Adrenal gland (tissue), 12 donors: Measurements from ENCODE around the gene KDM1A. TPM values are rescaled to one million over a fixed set of nuclear protein-coding genes. Genes with fewer than 3 reads are reported as not detected.
A peak's percentile ranks its signal among the peaks of the same experiment; 100 is the strongest.

ENCODE experiments used
- DNase-seq, 7 donors: peaks; one replicate each; pipeline ENCODE4 v3.0.0-alpha.2; 2019 to 2020
- H3K27ac ChIP-seq, 5 donors: fragments of 200-600 bp; sonication (generic) in 4 of 5; 1 replicate in 3 of 5; 2 replicates in 2 of 5; pipeline versions ENCODE4 v1.5.1 to v1.8.0; 2016 to 2020; ENCODE audit warnings: mild to moderate bottlenecking in 1 of 5
- H3K27me3 ChIP-seq: fragments of 200-600 bp; 2 replicates; pipeline ENCODE4 v1.8.0; 2021
- H3K36me3 ChIP-seq, 2 donors: fragments of 200-600 bp; replicated peaks in 1 of 2; 1 replicate in 1 of 2; 2 replicates in 1 of 2; pipeline versions ENCODE4 v1.5.1 to v1.8.0; 2018 to 2022
- H3K4me1 ChIP-seq, 2 donors: fragments of 200-600 bp; replicated peaks in 1 of 2; 1 replicate in 1 of 2; 2 replicates in 1 of 2; pipeline versions ENCODE4 v1.5.1 to v1.8.0; 2018 to 2021
- H3K4me3 ChIP-seq, 4 donors: fragments of 200-600 bp; sonication (generic) in 3 of 4; one replicate each; pipeline ENCODE4 v1.5.1; 2016 to 2018
- H3K9me3 ChIP-seq, 3 donors: fragments of 200-600 bp; sonication (generic) in 1 of 3; replicated peaks in 1 of 3; 1 replicate in 2 of 3; 2 replicates in 1 of 3; pipeline versions ENCODE4 v1.5.1 to v1.8.0; 2016 to 2021
- CTCF ChIP-seq, 6 experiments: fragments of 450-650 bp in 4 of 6; fragments of 200-600 bp in 2 of 6; sonication (generic) in 1 of 6; IDR thresholded peaks; 1 replicate in 5 of 6; 2 replicates in 1 of 6; pipeline versions ENCODE4 v1.5.1 to v1.8.0; 2016 to 2021; ENCODE audit warnings: antibody characterized with exemption in 6 of 6, mild to moderate bottlenecking in 2 of 6, moderate library complexity in 1 of 6
- POLR2A ChIP-seq, 2 donors: fragments of 450-650 bp; IDR thresholded peaks; one replicate each; pipeline ENCODE4 v1.6.1; 2017; ENCODE audit warnings: antibody characterized with exemption in 2 of 2, mild to moderate bottlenecking in 2 of 2, moderate library complexity in 1 of 2
- WGBS, 4 donors: extraction: QIAGEN DNeasy Blood & Tissue Kit in 2 of 4; methylation state at CpG; one replicate each; pipeline versions ENCODE4 v1.1.5 to v1.1.7; 2013 to 2017; 5-methylcytosine and 5-hydroxymethylcytosine counted together
- intact Hi-C, 2 donors: fragments of 100-400 bp; cut with DNase I; formaldehyde crosslinking; loops; one replicate each; pipeline versions ENCODE4 v1.14.1 to v1.15.0; 2022 to 2023
- polyA plus RNA-seq, 3 donors: library from polyadenylated mRNA; stranded (reverse); fragments of 200-250 nt in 2 of 3; fragments of 350-450 nt in 1 of 3; fragmentation: Illumina TruSeq in 1 of 3; extraction: RNeasy Lipid Tissue Mini Kit (QIAGEN cat#74804) in 1 of 3; gene quantifications; one replicate each; pipeline ENCODE4 v1.2.3, GENCODE V29; 2013 to 2014
- total RNA-seq, 9 donors: library from RNA; depleted of rRNA in 4 of 9; stranded (reverse); fragments of >200 nt in 4 of 9; fragments of 120-200 nt in 1 of 9; fragmentation: NEBNext Ultra II Directional in 1 of 9; extraction: Animal tissue kit (Norgen Biotek cat#: 25700) in 1 of 9; gene quantifications; one replicate each; pipeline versions ENCODE4 v1.1.0 to v1.2.4, GENCODE V29; 2013 to 2023
- donor health status: healthy with polysubstance abuse.
- donor health status: Bipolar disorder and iron deficiency.
- donor health status: DM: yes; HTN: yes; CAD: no.
- donor health status: DM: no; HTN: no; CAD: no.
- donor health status: DM: no; HTN: no; CAD: no.
- donor health status: DM: yes; HTN: yes; CAD: no.

KDM1A gene
- total and polyA plus RNA-seq, 12 donors, result 25.3 to 87.1 (median 57.8) TPM

GRCh38 chr1:23083714-23084480, 64.6 kb downstream of the KDM1A start:
- Histone ChIP-seq H3K27ac (no peak overlapping the region), H3K4me3 (no peak overlapping the region), H3K36me3 (peaks cover 0 to 98% of the 10 kb centered on the region in 2 donors), H3K27me3 (no peaks in the 10 kb centered on the region), H3K9me3 (no peaks in the 10 kb centered on the region), H3K4me1 (peaks cover 0 to 5% of the 10 kb centered on the region in 2 donors)
- intact Hi-C loops, result no loop called here
- 71 to 80% (median 75%) methylated on average over 5 of the region's 5 CpGs for WGBS, 4 donors
- TF ChIP-seq CTCF (IDR thresholded peaks at IDR 0.05) (no peak), POLR2A (IDR thresholded peaks at IDR 0.05) (no peak)
- DNase-seq, result peak in 4 of 7 donors; percentile 49 to 70 (median 50)

- Histone ChIP-seq H3K27me3 (no peaks in the 10 kb centered on the region), H3K9me3 (no peaks in the 10 kb centered on the region), H3K27ac (no peak overlapping the region), H3K4me1 (peaks cover 0 to 5% of the 10 kb centered on the region in 2 donors), H3K36me3 (peaks cover 0 to 92% of the 10 kb centered on the region in 2 donors), H3K4me3 (no peak overlapping the region)
- intact Hi-C loops, result loop anchor here in 1 of 2 donors (5.0 kb wide), 1 partner anchor 103 kb away; no protein-coding TSS in a partner anchor
- no peak for TF ChIP-seq CTCF (IDR thresholded peaks at IDR 0.05)
- no peak for TF ChIP-seq POLR2A (IDR thresholded peaks at IDR 0.05)
- DNase-seq, result no peak
- WGBS, 4 donors, result 88 to 94% (median 92%) methylated on average over 7 to 8 of the region's 8 CpGs
Measured at GRCh38 chr1:23084880-23085279, 65.6 kb downstream of the KDM1A start.

- DNase-seq, result no peak
- Histone ChIP-seq H3K27me3 (no peaks in the 10 kb centered on the region), H3K4me1 (peaks cover 0 to 5% of the 10 kb centered on the region in 2 donors), H3K4me3 (no peak overlapping the region), H3K9me3 (no peaks in the 10 kb centered on the region), H3K36me3 (peaks cover 0 to 90% of the 10 kb centered on the region in 2 donors), H3K27ac (no peak overlapping the region)
- TF ChIP-seq POLR2A (IDR thresholded peaks at IDR 0.05), result no peak
- no peak for TF ChIP-seq CTCF (IDR thresholded peaks at IDR 0.05)
- intact Hi-C loops, result loop anchor here in 1 of 2 donors (5.0 kb wide), 1 partner anchor 103 kb away; no protein-coding TSS in a partner anchor
- WGBS, 4 donors, result 73 to 86% (median 82%) methylated on average over 3 of the region's 3 CpGs
Measured at GRCh38 chr1:23085696-23086095, 66.4 kb downstream of the KDM1A start.

- Histone ChIP-seq H3K4me1 (peaks cover 0 to 5% of the 10 kb centered on the region in 2 donors), H3K4me3 (no peak overlapping the region), H3K36me3 (peaks cover 0 to 90% of the 10 kb centered on the region in 2 donors), H3K9me3 (no peaks in the 10 kb centered on the region), H3K27me3 (no peaks in the 10 kb centered on the region), H3K27ac (no peak overlapping the region)
- intact Hi-C loops, result loop anchor here in 1 of 2 donors (5.0 kb wide), 1 partner anchor 106 kb away; no protein-coding TSS in a partner anchor
- DNase-seq, result no peak
- 89 to 100% (median 94%) methylated on average over 1 to 2 of the region's 2 CpGs for WGBS, 4 donors
- TF ChIP-seq CTCF (IDR thresholded peaks at IDR 0.05), result no peak
- TF ChIP-seq POLR2A (IDR thresholded peaks at IDR 0.05), result no peak
Measured at GRCh38 chr1:23088027-23088426, 68.8 kb downstream of the KDM1A start.
